ENCODE results near the gene SNCAIP. TPM values are rescaled to one million over a fixed set of nuclear protein-coding genes. Genes with fewer than 3 reads are reported as not detected.

The SNCAIP gene
- polyA plus RNA-seq, 1 experiment, result 12.3 TPM

DNA sequence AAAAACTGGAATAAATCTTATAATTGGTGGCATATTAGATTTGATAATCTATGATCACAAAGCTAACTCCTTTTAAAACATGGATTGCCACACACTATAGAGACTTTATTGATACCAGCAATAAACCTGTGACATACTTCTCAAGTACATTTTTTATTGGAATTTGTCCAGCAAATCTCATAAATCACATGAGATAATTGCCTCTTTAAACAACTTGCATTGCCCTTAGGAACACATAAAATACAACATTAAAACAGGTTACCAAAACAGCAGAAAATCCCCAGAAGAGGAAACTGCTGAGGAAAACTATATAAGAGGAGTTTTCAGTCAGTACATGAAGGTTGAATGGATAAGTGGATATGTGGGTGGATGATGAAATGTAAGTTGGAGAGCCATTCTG is 124.6 kb downstream of the SNCAIP start:
- POLR2A ChIA-PET, result no interaction called here
- H3K27me3 ChIP-seq (ENCODE audit: control insufficient read depth, insufficient read depth, low read length), result no peaks in the 10 kb centered on the region
- H3K9me3 ChIP-seq (ENCODE audit: control insufficient read depth, insufficient read depth, low read length), result no peaks in the 10 kb centered on the region
- no peak for DNase-seq (ENCODE audit: low read depth, low spot score)
- TF ChIP-seq, protein P1, sequence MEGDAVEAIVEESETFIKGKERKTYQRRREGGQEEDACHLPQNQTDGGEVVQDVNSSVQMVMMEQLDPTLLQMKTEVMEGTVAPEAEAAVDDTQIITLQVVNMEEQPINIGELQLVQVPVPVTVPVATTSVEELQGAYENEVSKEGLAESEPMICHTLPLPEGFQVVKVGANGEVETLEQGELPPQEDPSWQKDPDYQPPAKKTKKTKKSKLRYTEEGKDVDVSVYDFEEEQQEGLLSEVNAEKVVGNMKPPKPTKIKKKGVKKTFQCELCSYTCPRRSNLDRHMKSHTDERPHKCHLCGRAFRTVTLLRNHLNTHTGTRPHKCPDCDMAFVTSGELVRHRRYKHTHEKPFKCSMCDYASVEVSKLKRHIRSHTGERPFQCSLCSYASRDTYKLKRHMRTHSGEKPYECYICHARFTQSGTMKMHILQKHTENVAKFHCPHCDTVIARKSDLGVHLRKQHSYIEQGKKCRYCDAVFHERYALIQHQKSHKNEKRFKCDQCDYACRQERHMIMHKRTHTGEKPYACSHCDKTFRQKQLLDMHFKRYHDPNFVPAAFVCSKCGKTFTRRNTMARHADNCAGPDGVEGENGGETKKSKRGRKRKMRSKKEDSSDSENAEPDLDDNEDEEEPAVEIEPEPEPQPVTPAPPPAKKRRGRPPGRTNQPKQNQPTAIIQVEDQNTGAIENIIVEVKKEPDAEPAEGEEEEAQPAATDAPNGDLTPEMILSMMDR (IDR thresholded peaks at IDR 0.05; ENCODE audit: low read depth, low read length), result no peak
- CTCF ChIA-PET, result no interaction called here
- no peak overlapping the region for H3K27ac ChIP-seq (ENCODE audit: low read depth, low read length)
- H3K4me3 ChIP-seq (ENCODE audit: low read depth, low read length), result no peak overlapping the region

- ChIA-PET POLR2A (no interaction called here), CTCF (interaction anchor here (0.6 kb wide), 1 partner anchor 61 kb away, joined by 4 read pairs; no protein-coding TSS in a partner anchor)
- Histone ChIP-seq H3K4me3 (ENCODE audit: low read depth, low read length) (no peak overlapping the region), H3K9me3 (ENCODE audit: control insufficient read depth, insufficient read depth, low read length) (no peaks in the 10 kb centered on the region), H3K27me3 (ENCODE audit: control insufficient read depth, insufficient read depth, low read length) (no peaks in the 10 kb centered on the region), H3K27ac (ENCODE audit: low read depth, low read length) (no peak overlapping the region)
- DNase-seq (ENCODE audit: low read depth, low spot score), result no peak
- TF ChIP-seq, protein P1 (IDR thresholded peaks at IDR 0.05; ENCODE audit: low read depth, low read length), result no peak
These were observed 127.6 kb downstream of the SNCAIP start for GRCh38 chr5:122439645-122440044.

DNA sequence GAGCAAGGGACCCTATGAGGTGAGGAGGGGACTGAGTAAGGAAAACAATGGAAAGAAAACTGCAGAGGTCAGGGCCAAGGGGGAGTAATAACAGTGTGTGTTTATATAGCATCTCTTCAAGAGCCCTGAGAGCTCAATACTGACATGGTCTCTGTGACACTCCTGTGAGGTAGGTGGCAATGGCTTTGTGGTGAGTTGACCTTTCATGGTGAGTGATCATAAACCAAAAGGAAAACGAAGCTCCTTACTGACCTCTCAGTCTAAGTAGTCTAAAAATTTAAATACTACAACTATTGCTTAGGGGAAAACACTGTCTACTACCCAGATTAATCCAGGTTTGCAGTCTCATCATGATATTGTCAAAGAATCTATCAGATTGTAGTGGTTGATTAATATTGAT is 130.9 kb downstream of the SNCAIP start:
- DNase-seq (ENCODE audit: low read depth, low spot score), result no peak
- ChIA-PET POLR2A (no interaction called here), CTCF (interaction anchor here (1.5 kb wide), 1 partner anchor 247 kb away, joined by 5 read pairs; no protein-coding TSS in a partner anchor)
- H3K27ac ChIP-seq (ENCODE audit: low read depth, low read length), result no peak overlapping the region
- no peak overlapping the region for H3K4me3 ChIP-seq (ENCODE audit: low read depth, low read length)
- TF ChIP-seq, protein P1 (IDR thresholded peaks at IDR 0.05; ENCODE audit: low read depth, low read length), result no peak
- no peaks in the 10 kb centered on the region for H3K27me3 ChIP-seq (ENCODE audit: control insufficient read depth, insufficient read depth, low read length)
- no peaks in the 10 kb centered on the region for H3K9me3 ChIP-seq (ENCODE audit: control insufficient read depth, insufficient read depth, low read length)

DNA sequence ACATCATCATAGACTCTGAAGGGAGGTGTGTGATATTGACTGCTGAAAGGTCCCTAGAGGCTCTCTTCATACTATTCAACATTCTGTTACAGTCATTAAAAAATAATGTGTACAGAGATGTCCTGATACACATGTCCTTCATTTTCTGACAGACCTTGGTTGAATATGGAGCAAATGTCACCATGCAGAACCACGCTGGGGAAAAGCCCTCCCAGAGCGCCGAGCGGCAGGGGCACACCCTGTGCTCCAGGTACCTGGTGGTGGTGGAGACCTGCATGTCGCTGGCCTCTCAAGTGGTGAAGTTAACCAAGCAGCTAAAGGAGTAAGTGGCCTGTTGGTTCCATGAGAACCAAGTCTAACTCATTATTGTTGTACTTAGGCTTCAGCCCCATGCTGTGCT is 132.4 kb downstream of the SNCAIP start:
- H3K4me3 ChIP-seq (ENCODE audit: low read depth, low read length), result no peak overlapping the region
- TF ChIP-seq, protein P1 (IDR thresholded peaks at IDR 0.05; ENCODE audit: low read depth, low read length), result no peak
- ChIA-PET POLR2A (no interaction called here), CTCF (no interaction called here)
- no peaks in the 10 kb centered on the region for H3K27me3 ChIP-seq (ENCODE audit: control insufficient read depth, insufficient read depth, low read length)
- H3K27ac ChIP-seq (ENCODE audit: low read depth, low read length), result no peak overlapping the region
- H3K9me3 ChIP-seq (ENCODE audit: control insufficient read depth, insufficient read depth, low read length), result no peaks in the 10 kb centered on the region
- DNase-seq (ENCODE audit: low read depth, low spot score), result no peak

- H3K27me3 ChIP-seq (ENCODE audit: control insufficient read depth, insufficient read depth, low read length), result no peaks in the 10 kb centered on the region
- no peak overlapping the region for H3K4me3 ChIP-seq (ENCODE audit: low read depth, low read length)
- DNase-seq (ENCODE audit: low read depth, low spot score), result no peak
- TF ChIP-seq, protein P1 (IDR thresholded peaks at IDR 0.05; ENCODE audit: low read depth, low read length), result no peak
- H3K9me3 ChIP-seq (ENCODE audit: control insufficient read depth, insufficient read depth, low read length), result no peaks in the 10 kb centered on the region
- CTCF ChIA-PET, result interaction anchor here (2.0 kb wide), 1 partner anchor 249 kb away, joined by 7 read pairs; no protein-coding TSS in a partner anchor
- no peak overlapping the region for H3K27ac ChIP-seq (ENCODE audit: low read depth, low read length)
- POLR2A ChIA-PET, result no interaction called here
These were observed 133.0 kb downstream of the SNCAIP start for GRCh38 chr5:122445070-122445469.
